NAMALWA (cell line): ENCODE data around the gene DOCK10.

Source experiments
- DNase-seq: peaks from one replicate; pipeline ENCODE4 v3.0.0-alpha.2; 2015; ENCODE audit warnings: low spot score

Gene DOCK10

DNA sequence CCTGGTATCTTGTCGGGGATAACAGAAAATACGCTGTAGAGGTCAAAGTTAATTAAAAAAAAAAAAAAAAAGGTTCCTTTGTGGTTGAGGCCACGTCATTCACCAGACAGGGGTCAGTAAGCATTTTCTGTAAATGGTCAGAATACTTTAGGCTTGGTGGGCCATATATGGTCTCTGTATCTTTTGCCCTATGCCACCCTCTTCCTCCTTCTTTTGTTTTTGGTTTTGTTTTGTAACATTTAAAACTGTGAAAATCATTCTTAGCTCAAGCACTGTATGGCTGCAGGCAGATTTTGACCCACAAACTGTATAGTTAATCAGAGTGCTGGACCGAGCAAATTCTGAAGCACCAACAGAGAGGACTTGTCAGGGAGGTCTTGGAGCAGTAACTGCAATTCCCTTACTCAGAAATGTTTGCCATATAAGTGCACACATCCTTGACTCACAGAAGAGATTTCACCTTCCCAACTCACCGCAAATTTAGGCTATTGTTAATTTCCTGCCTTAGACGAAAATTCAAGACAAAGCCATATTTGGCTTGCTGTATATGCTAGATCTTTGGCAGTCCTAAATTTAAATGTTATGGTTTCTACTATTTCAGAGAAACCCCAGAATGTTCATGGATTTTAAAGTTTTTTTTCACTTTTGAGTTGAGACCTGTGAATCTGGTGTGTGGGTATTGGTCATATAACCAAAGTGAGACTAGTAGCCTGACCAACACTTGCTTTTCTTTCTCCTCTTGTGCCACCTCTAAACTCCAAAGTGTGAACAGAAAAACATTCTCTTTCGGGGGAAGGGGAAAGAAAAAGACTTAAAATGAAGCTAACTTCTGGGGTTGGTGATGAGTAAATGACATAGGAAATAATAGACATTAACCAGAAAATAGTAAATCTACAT is 65.4 kb downstream of the DOCK10 start:
- DNase-seq, result no peak

DNA sequence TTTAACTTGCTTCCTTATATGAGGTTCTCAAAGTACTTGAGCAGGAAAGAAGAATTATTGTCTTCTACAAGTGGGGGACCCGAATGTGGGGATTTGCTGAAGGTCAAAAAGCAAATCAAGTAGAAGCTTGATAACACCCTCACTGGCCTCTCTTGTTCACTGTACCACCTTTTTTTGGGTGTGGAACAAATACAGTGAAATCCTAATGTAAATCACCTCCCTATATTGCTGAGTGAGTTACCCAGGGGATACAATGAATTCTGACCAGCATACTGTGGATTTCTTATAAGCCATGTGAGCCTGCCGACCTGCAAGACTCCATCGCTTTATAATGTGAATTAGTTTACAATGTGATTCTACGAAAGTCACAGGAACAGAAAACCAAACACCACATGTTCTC is 66.5 kb downstream of the DOCK10 start:
- no peak for DNase-seq

DNA sequence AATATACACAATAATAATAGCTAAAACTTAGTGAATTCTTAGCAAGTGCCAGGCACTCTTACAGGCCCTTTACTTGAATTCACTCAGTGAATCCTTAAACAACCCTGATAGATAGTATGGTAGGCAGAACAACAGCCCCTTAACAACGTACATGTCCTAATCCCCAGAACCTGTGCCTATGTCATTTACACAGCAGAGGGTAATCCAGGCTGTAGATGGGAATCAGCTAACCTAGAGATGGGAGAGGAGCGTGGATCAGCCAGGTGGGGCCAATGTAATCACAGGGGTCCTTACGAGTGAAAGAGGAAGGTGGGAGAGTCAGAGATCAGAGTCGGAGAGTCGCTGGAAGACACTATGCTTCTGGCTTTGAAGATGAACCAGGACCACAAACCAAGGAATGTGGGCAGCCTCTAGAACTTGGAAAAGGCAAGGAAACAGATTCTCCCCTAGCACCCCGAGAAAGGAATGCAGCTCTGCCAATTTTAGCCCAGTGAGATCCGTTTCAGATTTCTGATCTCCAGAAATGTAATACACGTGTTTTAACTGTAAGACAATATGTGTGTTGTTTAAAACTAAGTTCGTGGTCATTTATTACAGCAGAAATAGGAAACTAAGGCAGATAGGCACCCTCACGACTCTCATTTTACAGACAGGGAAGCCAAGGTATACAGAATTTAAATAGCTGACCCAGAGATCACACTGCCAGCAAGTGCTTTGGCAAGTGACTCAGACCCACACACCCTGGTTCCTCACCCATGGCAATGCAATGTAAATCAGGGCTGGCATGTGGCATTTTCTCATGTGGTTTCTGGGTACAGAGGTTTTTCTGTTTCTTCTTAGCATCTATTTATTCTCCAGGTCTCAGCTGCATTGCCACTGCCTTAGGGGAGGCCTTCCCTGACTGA is 68.9 kb downstream of the DOCK10 start:
- DNase-seq, result no peak

DNA sequence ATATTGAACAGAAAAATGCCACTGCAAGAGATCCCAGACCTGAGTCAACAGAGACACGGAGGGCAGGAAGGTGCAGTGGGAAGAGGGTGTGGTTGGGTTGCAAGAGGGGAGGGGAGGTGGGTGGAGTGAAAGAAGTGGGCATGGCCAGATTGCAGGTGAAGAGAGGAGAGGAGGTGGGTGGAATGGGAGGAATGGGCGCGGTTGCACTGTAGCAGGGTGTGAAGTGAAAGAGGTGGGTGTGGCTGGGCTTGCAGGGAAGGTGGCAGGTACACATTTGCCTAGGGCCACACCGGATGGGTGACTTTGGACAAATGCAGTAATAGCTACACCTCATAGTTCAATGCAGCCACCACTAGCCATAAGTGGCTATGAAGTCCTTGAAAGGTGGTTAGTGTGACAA is 71.1 kb downstream of the DOCK10 start:
- DNase-seq, result no peak

DNA sequence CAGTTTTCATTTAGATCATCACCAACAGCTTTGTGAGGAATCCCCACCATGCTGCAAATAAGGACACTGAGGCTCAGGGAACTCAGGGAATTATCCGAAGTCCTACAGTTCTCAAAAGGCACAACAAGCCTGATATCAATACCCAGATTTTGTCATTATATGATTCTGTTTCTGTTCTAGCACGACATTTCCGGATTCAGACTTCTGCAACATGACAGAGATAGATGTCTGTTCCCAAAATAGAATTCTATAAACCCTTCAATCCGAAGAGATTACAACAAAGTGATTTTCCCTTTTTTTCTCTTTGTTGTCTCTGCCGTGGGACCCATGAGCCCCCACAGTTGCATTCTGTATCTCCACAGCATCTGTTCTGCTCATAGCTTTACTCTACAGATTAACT is 72.0 kb downstream of the DOCK10 start:
- no peak for DNase-seq

- no peak for DNase-seq
Observed at GRCh38 chr2:224969633-224970260, 72.5 kb downstream of the DOCK10 start.

DNA sequence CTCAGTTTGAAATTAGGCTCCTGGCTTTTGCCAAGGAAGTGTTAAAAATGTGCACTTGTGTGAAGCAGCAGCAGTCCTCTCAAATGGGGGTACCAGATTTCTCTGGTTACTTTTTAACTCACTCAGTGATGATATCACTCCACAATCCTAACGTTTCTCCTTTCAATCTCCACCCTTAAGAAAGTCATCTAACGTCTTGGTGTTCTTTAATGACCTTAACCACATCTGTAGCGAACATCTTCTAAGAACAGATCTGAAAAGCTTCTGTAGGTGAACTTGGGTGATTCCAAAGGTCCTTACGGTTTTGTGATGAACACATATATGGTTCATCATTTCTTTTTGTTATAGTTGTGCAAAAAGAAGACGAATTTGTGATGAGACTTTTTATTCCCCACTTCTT is 73.2 kb downstream of the DOCK10 start:
- no peak for DNase-seq

DNA sequence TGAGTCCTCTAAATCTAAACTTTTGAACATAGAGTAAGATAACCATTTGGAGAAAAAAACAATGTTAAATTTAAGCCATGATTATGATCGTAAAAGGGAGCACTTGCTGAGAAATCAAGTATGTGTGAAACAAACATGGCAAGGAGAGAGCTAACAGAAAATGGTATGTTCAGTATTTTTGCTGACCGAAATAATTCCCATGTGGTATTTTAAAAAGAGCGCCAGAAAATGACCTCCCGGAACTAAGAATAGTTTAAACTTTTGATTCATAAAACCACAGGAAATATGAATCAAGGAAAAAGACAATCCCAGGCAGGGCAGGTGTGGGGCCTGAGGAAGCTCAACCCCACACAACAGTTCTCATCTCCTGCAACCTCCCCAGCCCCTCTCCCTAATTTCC is 74.2 kb downstream of the DOCK10 start:
- DNase-seq, result no peak

- no peak for DNase-seq
Observed at GRCh38 chr2:224966613-224967012, 75.7 kb downstream of the DOCK10 start.

GRCh38 chr2:224959556-224959955 is 82.7 kb downstream of the DOCK10 start:
- DNase-seq, result no peak

DNA sequence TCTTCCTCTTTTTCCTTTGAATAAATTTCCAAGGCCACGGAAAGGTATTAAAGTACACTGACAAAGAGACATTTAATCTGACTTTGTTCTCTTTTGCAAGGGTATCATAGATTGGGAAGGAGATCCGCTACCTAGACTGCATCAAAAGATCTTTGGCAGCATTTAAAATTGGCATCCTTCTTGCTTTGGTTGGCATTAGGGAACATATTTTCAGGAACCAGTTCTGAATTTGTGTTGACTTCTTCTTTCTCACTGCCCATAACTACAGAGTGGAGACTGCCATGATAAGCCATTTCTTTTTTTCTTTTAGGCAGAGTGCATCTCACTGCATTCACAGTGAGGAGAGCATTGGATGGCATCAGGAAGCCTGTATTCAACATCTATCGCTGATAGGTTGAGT is 83.4 kb downstream of the DOCK10 start:
- no peak for DNase-seq

GRCh38 chr2:224958462-224958857 is 83.8 kb downstream of the DOCK10 start:
- DNase-seq, result no peak

DNA sequence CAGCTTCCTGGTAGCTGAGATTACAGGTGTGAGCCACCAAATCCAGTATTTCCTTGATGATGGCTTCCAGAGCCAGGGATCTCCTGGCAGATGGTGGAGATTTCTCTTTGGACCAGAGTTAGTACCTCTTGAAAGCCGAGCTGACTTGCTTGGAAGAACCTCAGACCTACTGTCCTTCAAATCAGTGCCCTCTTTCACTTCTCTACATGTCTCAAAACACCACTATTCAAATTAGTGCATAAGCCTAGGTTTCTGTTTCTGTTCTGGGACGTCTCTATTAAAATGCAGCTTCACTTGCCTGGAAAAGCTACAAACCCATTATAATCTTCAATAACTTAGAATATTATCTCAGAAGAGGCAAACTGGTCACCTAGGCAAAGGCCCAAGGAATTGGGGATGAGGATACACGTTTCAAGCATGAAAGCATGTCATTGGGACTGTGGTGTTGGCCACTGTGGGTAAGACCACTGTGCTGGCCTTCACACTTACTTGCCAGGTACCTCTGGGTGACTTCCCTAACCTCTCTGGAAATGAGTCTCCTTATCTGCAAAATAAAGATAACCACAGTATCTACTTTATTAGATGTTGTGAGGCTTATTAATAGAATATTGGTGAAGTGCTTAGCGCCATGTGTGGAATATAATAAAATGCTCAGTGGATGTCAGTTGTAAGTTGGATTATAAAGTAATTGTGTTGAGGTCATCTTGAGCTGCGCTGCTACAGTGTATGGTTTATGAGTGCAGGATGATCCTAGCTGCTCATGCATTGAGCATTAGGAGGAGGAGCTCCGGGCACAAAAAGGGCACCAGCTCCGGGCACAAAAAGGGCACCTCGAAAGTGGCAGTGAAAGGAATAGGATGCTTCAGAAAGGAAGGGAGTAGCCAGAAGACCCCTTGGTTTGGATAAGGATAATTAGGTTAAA is 84.5 kb downstream of the DOCK10 start:
- DNase-seq, result peak; percentile 64

- no peak for DNase-seq
Observed at GRCh38 chr2:224956706-224957105, 85.6 kb downstream of the DOCK10 start.

DNA sequence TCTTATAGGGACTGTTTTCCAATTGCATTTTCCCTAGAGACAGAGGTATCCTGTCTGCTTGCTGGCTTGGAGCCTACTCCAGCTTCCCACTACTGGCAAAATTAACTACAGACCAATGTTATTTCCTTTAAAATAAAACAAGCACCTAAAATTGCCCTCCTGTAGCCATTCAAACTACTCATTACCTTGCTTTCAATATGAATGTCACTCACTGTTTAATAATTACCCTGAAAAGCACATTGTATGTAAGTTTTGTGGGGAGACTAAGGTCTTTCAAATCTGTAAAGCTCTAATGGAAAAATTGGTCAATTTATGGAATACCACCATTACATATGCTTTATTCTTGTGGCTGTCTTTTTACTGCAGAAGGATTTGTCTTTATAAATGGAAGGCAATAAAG is 87.3 kb downstream of the DOCK10 start:
- DNase-seq, result no peak

- DNase-seq, result peak; percentile 63
Observed at GRCh38 chr2:224952936-224953657, 89.2 kb downstream of the DOCK10 start.

- DNase-seq, result no peak
Observed at GRCh38 chr2:224951723-224952481, 90.4 kb downstream of the DOCK10 start.

DNA sequence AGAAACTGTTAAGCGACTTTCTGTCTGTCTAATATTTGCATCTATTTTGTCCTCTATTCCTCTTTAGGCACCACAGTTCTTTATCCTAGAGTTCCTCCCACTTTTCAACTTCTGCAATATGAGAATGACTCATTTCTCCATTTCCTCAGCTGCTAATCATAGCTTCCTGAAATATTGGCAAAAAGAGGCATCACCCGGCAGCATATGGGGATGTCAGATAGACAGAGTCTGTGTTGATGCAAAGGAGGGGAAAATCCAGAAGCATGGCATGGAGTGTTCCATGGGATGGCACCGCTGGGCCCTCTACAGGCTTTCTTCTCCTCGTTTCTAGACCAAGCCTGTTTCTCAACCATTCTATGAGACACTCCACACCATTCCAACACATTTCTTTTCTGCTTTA is 93.4 kb downstream of the DOCK10 start:
- no peak for DNase-seq

DNA sequence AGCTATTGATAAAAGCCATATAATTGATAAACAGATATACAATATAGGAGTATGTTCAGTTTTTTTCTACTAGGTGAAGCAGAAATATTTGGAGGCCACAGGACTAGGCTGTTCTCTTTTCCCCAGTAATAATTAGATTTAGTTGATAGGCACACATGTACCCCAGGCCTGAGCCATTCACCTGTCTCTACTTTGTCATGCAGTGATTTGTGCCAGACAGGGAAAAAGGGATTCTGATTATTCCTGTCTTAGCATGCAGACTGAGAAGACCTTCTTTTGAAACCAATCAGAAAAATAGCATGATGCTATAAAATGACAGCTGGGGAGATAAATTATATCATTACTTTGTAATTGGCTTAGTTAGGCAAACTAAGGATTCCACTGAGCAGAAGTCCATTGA is 94.3 kb downstream of the DOCK10 start:
- DNase-seq, result no peak

GRCh38 chr2:224947566-224947965 is 94.7 kb downstream of the DOCK10 start:
- DNase-seq, result peak; percentile 76
